SU-DHL-6 (cell line): Measurements from ENCODE around the gene GPX1.
"Not testable (repeated sequence)": the region's sequence is repeated elsewhere in the genome, so short reads cannot be mapped to it uniquely, and the experiment has no call there.

ENCODE experiments used
- H2AFZ ChIP-seq: fragments of 200-600 bp; sonication (generic); 2 replicates; pipeline ENCODE4 v1.6.1; 2014; ENCODE audit warnings: low read depth, mild to moderate bottlenecking, moderate library complexity, mixed read lengths, antibody characterized with exemption, low read length; ENCODE audit not compliant: severe bottlenecking
- H3F3A ChIP-seq: fragments of 200-600 bp; shearing (Covaris generic); 2 replicates; pipeline ENCODE4 v1.6.0; 2016; ENCODE audit warnings: antibody characterized with exemption, mild to moderate bottlenecking; ENCODE audit not compliant: insufficient read depth
- H3K27ac ChIP-seq: fragments of 200-600 bp; sonication (generic); 2 replicates; pipeline ENCODE4 v1.5.1; 2016; ENCODE audit warnings: low read depth, mild to moderate bottlenecking, low read length, moderate library complexity, mixed read lengths
- H3K27me3 ChIP-seq: fragments of 200-600 bp; sonication (generic), shearing (Covaris generic); 2 replicates; pipeline ENCODE4 v1.6.0; 2014; ENCODE audit warnings: mild to moderate bottlenecking, low read length
- H3K36me3 ChIP-seq: fragments of 200-600 bp; sonication (generic); 2 replicates; pipeline ENCODE4 v1.6.1; 2014; ENCODE audit warnings: mild to moderate bottlenecking, low read length, mixed read lengths
- H3K4me2 ChIP-seq: fragments of 300-600, 200-600 bp; shearing (Covaris generic), sonication (generic); 2 replicates; pipeline ENCODE4 v1.6.0; 2014; ENCODE audit warnings: low read length, low read depth, mild to moderate bottlenecking; ENCODE audit not compliant: poor library complexity, severe bottlenecking
- H3K4me3 ChIP-seq: fragments of 200-600 bp; sonication (generic); 2 replicates; pipeline ENCODE4 v1.5.1; 2014; ENCODE audit warnings: antibody characterized with exemption, low read length, mild to moderate bottlenecking, mixed read lengths; ENCODE audit not compliant: insufficient read depth, poor library complexity, severe bottlenecking
- H3K79me2 ChIP-seq: fragments of 200-600 bp; sonication (generic); 2 replicates; pipeline ENCODE4 v1.6.1; 2014; ENCODE audit warnings: mild to moderate bottlenecking, low read length, moderate library complexity; ENCODE audit not compliant: insufficient read depth
- H3K9ac ChIP-seq: fragments of 200-600 bp; sonication (generic); 2 replicates; pipeline ENCODE4 v1.7.0; 2014; ENCODE audit warnings: mild to moderate bottlenecking, low read length
- H3K9me2 ChIP-seq: fragments of 200-600 bp; sonication (generic); replicated peaks from 2 replicates; pipeline ENCODE4 v1.6.1; 2014; ENCODE audit warnings: low read length; ENCODE audit not compliant: insufficient read depth
- H3K9me3 ChIP-seq: fragments of 200-600 bp; sonication (generic); 2 replicates; pipeline ENCODE4 v1.6.1; 2014; ENCODE audit warnings: low read length, mixed read lengths; ENCODE audit not compliant: insufficient read depth
- H4K20me1 ChIP-seq: fragments of 200-600 bp; sonication (generic); 2 replicates; pipeline ENCODE4 v1.6.1; 2014; ENCODE audit warnings: low read depth, mild to moderate bottlenecking, antibody characterized with exemption, low read length, moderate library complexity, mixed read lengths
- CTCF ChIP-seq: fragments of 200-600 bp; sonication (generic); IDR thresholded peaks from one replicate; pipeline ENCODE4 v1.5.1; 2017; ENCODE audit warnings: antibody characterized with exemption, mild to moderate bottlenecking, low read length, moderate library complexity; ENCODE audit not compliant: insufficient read depth, poor library complexity, severe bottlenecking
- EZH2phosphoT487 ChIP-seq: fragments of 200-600 bp; sonication (generic), shearing (Covaris generic); conservative IDR thresholded peaks from 2 replicates; pipeline ENCODE4 v1.6.1; 2018; ENCODE audit warnings: mild to moderate bottlenecking, antibody characterized with exemption, low read length, moderate library complexity, mixed read lengths

GPX1 gene

GRCh38 chr3:49403891-49404290 lies 45.7 kb upstream of the GPX1 start:
- H3K27me3 ChIP-seq: no peaks in the 10 kb centered on the region
- H3K4me3 ChIP-seq: no peak overlapping the region
- no peak overlapping the region for H3K9ac ChIP-seq
- H3K4me2 ChIP-seq: no peak overlapping the region
- H3K36me3 ChIP-seq: no peaks in the 10 kb centered on the region; the same call in 1 of the 2 replicates
- H3K27ac ChIP-seq: no peak overlapping the region
- peaks cover 9% of the 10 kb centered on the region; the same call in 1 of the 2 replicates for H3F3A ChIP-seq
- H3K79me2 ChIP-seq: peaks cover 100% of the 10 kb centered on the region
- H3K9me2 ChIP-seq: no peaks in the 10 kb centered on the region
- H3K9me3 ChIP-seq: no peaks in the 10 kb centered on the region
- peaks cover 54% of the 10 kb centered on the region; the same call in 1 of the 2 replicates for H4K20me1 ChIP-seq
- no peak overlapping the region for H2AFZ ChIP-seq
- TF ChIP-seq EZH2phosphoT487: no peak
- TF ChIP-seq CTCF: no peak

GRCh38 chr3:49401766-49402165 lies 43.6 kb upstream of the GPX1 start:
- no peak for TF ChIP-seq EZH2phosphoT487
- peaks cover 58% of the 10 kb centered on the region; the same call in 1 of the 2 replicates for H4K20me1 ChIP-seq

GRCh38 chr3:49399461-49399860 lies 41.3 kb upstream of the GPX1 start:
- Histone ChIP-seq H3K4me3 (no peak overlapping the region), H3K27ac (no peak overlapping the region), H3K27me3 (no peaks in the 10 kb centered on the region), H4K20me1 (peaks cover 57% of the 10 kb centered on the region; the same call in 1 of the 2 replicates), H3K9me2 (no peaks in the 10 kb centered on the region), H3K36me3 (no peaks in the 10 kb centered on the region), H3K79me2 (peaks cover 100% of the 10 kb centered on the region), H3K9me3 (no peaks in the 10 kb centered on the region), H3F3A (peaks cover 6% of the 10 kb centered on the region; the same call in 1 of the 2 replicates), H2AFZ (no peak overlapping the region), H3K9ac (no peak overlapping the region), H3K4me2 (no peak overlapping the region)
- TF ChIP-seq EZH2phosphoT487: no peak
- no peak for TF ChIP-seq CTCF

More at GRCh38 chr3:49401766-49402165, 43.6 kb upstream of the GPX1 start:
- no peak overlapping the region for H3K9ac ChIP-seq
- H3K4me3 ChIP-seq: no peak overlapping the region
- no peaks in the 10 kb centered on the region for H3K9me3 ChIP-seq
- no peaks in the 10 kb centered on the region for H3K9me2 ChIP-seq
- no peak overlapping the region for H3K27ac ChIP-seq
- no peaks in the 10 kb centered on the region; the same call in 1 of the 2 replicates for H3K36me3 ChIP-seq
- no peaks in the 10 kb centered on the region for H3K27me3 ChIP-seq
- H3K79me2 ChIP-seq: peaks cover 100% of the 10 kb centered on the region
- H3K4me2 ChIP-seq: no peak overlapping the region
- no peak overlapping the region for H2AFZ ChIP-seq
- H3F3A ChIP-seq: peaks cover 9% of the 10 kb centered on the region; the same call in 1 of the 2 replicates

GRCh38 chr3:49397470-49397869 lies 39.3 kb upstream of the GPX1 start:
- H2AFZ ChIP-seq: no peak overlapping the region
- no peak overlapping the region for H3K4me2 ChIP-seq
- no peaks in the 10 kb centered on the region for H3K9me3 ChIP-seq
- H3K9ac ChIP-seq: no peak overlapping the region
- no peaks in the 10 kb centered on the region for H3K9me2 ChIP-seq
- H3K36me3 ChIP-seq: no peaks in the 10 kb centered on the region
- H3K79me2 ChIP-seq: peaks cover 98% of the 10 kb centered on the region
- no peak overlapping the region for H3K27ac ChIP-seq
- no peaks in the 10 kb centered on the region for H3K27me3 ChIP-seq
- H3K4me3 ChIP-seq: no peak overlapping the region
- peaks cover 53% of the 10 kb centered on the region; the same call in 1 of the 2 replicates for H4K20me1 ChIP-seq
- H3F3A ChIP-seq: peaks cover 5% of the 10 kb centered on the region; the same call in 1 of the 2 replicates
- TF ChIP-seq CTCF: no peak
- TF ChIP-seq EZH2phosphoT487: no peak

- not testable (repeated sequence) for H3K36me3 ChIP-seq, H3K9me2 ChIP-seq, H3F3A ChIP-seq, H3K4me2 ChIP-seq, H3K9ac ChIP-seq, H3K27me3 ChIP-seq, H3K4me3 ChIP-seq, H3K27ac ChIP-seq, H3K9me3 ChIP-seq, H2AFZ ChIP-seq
- peaks cover 97% of the 10 kb centered on the region for H3K79me2 ChIP-seq
- peaks cover 24% of the 10 kb centered on the region for H4K20me1 ChIP-seq
These were observed 33.2 kb upstream of the GPX1 start for GRCh38 chr3:49391310-49391709.
